CD4-positive, alpha-beta T cell treated with Interleukin-4 for 4 hours (primary cell): ENCODE measurements around the gene CD207.
A peak's percentile ranks its signal among the peaks of the same experiment; 100 is the strongest.

Experiments used
- DNase-seq: peaks from one replicate; pipeline ENCODE4 v3.0.0-alpha.2; 2020

Gene CD207

GRCh38 chr2:70790136-70790828, 45.3 kb downstream of the CD207 start, which contains the start of gene FIGLA:
TSS of gene FIGLA (minus strand) at chr2:70790643. CDS start at chr2:70790638, 5 bp downstream.
- DNase-seq, result no peak

- DNase-seq, result peak; percentile 52
Measured at GRCh38 chr2:70789304-70790135, 46.1 kb downstream of the CD207 start.

- peak; percentile 25 for DNase-seq
Measured at GRCh38 chr2:70785137-70785911, 50.3 kb downstream of the CD207 start.

GRCh38 chr2:70784320-70784719, 51.3 kb downstream of the CD207 start:
- no peak for DNase-seq
